Measurements from ENCODE around the gene IFNA5. TPM values are rescaled to one million over a fixed set of nuclear protein-coding genes. Genes with fewer than 3 reads are reported as not detected.
A peak's percentile ranks its signal among the peaks of the same experiment; 100 is the strongest.

The IFNA5 gene
- total and polyA plus RNA-seq, 2 of the 13 experiments (the other 11 are each of a cell fraction or from before 2014, with no cell fraction given) = not detected

GRCh38 chr9:21334701-21335632, 29.9 kb upstream of the IFNA5 start, which contains the start of gene KLHL9 (continued):
- no peak for TF ChIP-seq MZF1 (CRISPR knock-in tag; IDR thresholded peaks at IDR 0.05; ENCODE audit: borderline replicate concordance)
- no peak for TF ChIP-seq THAP8 (CRISPR knock-in tag; IDR thresholded peaks at IDR 0.05; ENCODE audit: borderline replicate concordance)
- TF ChIP-seq TAF1 (CRISPR knock-in tag; IDR thresholded peaks at IDR 0.05) = peak; percentile 86
- TF ChIP-seq ZNF749 (CRISPR knock-in tag; IDR thresholded peaks at IDR 0.05; ENCODE audit: borderline replicate concordance) = no peak
- TF ChIP-seq FOXK2 (IDR thresholded peaks at IDR 0.05) = no peak
- no peak for TF ChIP-seq JARID2 (CRISPR knock-in tag; IDR thresholded peaks at IDR 0.05; ENCODE audit: insufficient replicate concordance)
- peak; percentile 88 for TF ChIP-seq LCORL (IDR thresholded peaks at IDR 0.05)
- no peak for TF ChIP-seq LCORL (CRISPR knock-in tag; IDR thresholded peaks at IDR 0.05)
- TF ChIP-seq ZNF580 (CRISPR knock-in tag; IDR thresholded peaks at IDR 0.05; ENCODE audit: borderline replicate concordance, low read depth) = no peak
- peak; percentile 75 for TF ChIP-seq HDAC1 (CRISPR knock-in tag; IDR thresholded peaks at IDR 0.05)
- TF ChIP-seq PTBP1 (IDR thresholded peaks at IDR 0.05; ENCODE audit: low read depth, low read length, poor library complexity, severe bottlenecking) = no peak
- TF ChIP-seq ZNF790 (CRISPR knock-in tag; IDR thresholded peaks at IDR 0.05; ENCODE audit: borderline replicate concordance) = peak; percentile 79; the same call in 1 of the 2 replicates
- TF ChIP-seq ZNF124 (CRISPR knock-in tag; IDR thresholded peaks at IDR 0.05) = no peak; the same call in 1 of the 2 replicates
- TF ChIP-seq KDM4B (CRISPR knock-in tag; IDR thresholded peaks at IDR 0.05) = peak; percentile 34; the same call in 1 of the 2 replicates
- TF ChIP-seq MTF1 (CRISPR knock-in tag; IDR thresholded peaks at IDR 0.05) = no peak; the same call in 1 of the 2 replicates
- 0 out of 2 replicates have a peak, but pooled peaks have one; percentile 13 for TF ChIP-seq IRF2 (CRISPR knock-in tag; IDR thresholded peaks at IDR 0.05)
- no peak for TF ChIP-seq ZNF460 (CRISPR knock-in tag; IDR thresholded peaks at IDR 0.05; ENCODE audit: borderline replicate concordance)
- TF ChIP-seq ELF1 (CRISPR knock-in tag; IDR thresholded peaks at IDR 0.05) = peak; percentile 90
- TF ChIP-seq ZNF30 (CRISPR knock-in tag; IDR thresholded peaks at IDR 0.05) = no peak
- TF ChIP-seq MYC (CRISPR knock-in tag; IDR thresholded peaks at IDR 0.05; ENCODE audit: borderline replicate concordance) = 0 out of 2 replicates have a peak, but pooled peaks have one; percentile 54
- TF ChIP-seq PCBP1 (IDR thresholded peaks at IDR 0.05; ENCODE audit: borderline replicate concordance, low read depth, low read length) = peak; percentile 71; the same call in 1 of the 2 replicates
- TF ChIP-seq ZBTB7A (CRISPR knock-in tag; IDR thresholded peaks at IDR 0.05) = no peak
- no peak for TF ChIP-seq ZFP62 (CRISPR knock-in tag; IDR thresholded peaks at IDR 0.05)
- no peak; the same call in 1 of the 2 replicates for TF ChIP-seq ATF3 (CRISPR knock-in tag; IDR thresholded peaks at IDR 0.05)
- TF ChIP-seq HOXA3 (CRISPR knock-in tag; IDR thresholded peaks at IDR 0.05) = peak; percentile 56
- no peak for TF ChIP-seq CEBPG (CRISPR knock-in tag; IDR thresholded peaks at IDR 0.05)
- TF ChIP-seq AHR (CRISPR knock-in tag; IDR thresholded peaks at IDR 0.05) = peak; percentile 42; the same call in 1 of the 2 replicates
- 0 out of 2 replicates have a peak, but pooled peaks have one; percentile 31 for TF ChIP-seq XBP1 (CRISPR knock-in tag; IDR thresholded peaks at IDR 0.05)
- peak; percentile 48; the same call in 1 of the 2 replicates for TF ChIP-seq ZNF274 (CRISPR knock-in tag; IDR thresholded peaks at IDR 0.05)
- no peak for TF ChIP-seq ZNF282 (IDR thresholded peaks at IDR 0.05; ENCODE audit: partially characterized antibody)
- no peak for TF ChIP-seq TFAP4 (IDR thresholded peaks at IDR 0.05; ENCODE audit: borderline replicate concordance, low read depth)

Measured in HepG2 (cell line).